Measurements from ENCODE around the gene BPIFB2. TPM values are rescaled to one million over a fixed set of nuclear protein-coding genes. Genes with fewer than 3 reads are reported as not detected.
A peak's percentile ranks its signal among the peaks of the same experiment; 100 is the strongest.

BPIFB2 gene
- total and polyA plus RNA-seq, 2 donors from 2014 or later, result not detected

DNA sequence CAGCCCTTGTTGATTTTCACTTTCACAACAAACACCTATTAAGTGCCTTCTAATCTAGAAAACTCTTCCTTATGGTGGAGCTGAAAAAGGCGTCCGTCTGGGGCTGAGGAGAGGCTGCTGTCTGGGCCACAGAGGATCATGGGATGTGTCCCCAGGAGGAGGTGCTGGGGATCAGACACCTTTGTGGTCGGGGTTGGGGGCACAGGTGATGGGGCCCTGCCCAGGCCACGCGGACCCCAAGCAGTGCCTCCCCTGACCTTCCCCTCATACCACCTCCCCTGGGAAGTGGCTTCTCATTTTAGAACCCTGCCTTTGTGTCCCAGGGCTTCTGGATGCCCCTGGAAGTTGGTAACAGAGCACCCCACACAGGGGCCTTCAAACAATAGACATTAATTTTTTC lies 44.3 kb upstream of the BPIFB2 start:
- H3K36me3 ChIP-seq (ENCODE audit: control insufficient read depth in 2 of 3, insufficient read depth in 3 of 3, low read length in 3 of 3), result no peaks in the 10 kb centered on the region
- H3K4me3 ChIP-seq (ENCODE audit: low read length in 3 of 3), result no peak overlapping the region
- FAIRE-seq (no peak), DNase-seq (peak in 1 of 5 donors; percentile 42)
- H3K27me3 ChIP-seq (ENCODE audit: control insufficient read depth, insufficient read depth, low read length), result no peaks in the 10 kb centered on the region
- H3K27ac ChIP-seq (ENCODE audit: low read depth in 2 of 2, low read length in 2 of 2), result no peak overlapping the region
- no peak overlapping the region for H3K9ac ChIP-seq (ENCODE audit: low read length in 3 of 3)
- H3K9me3 ChIP-seq (ENCODE audit: control insufficient read depth in 2 of 3, insufficient read depth in 1 of 3, low read length in 3 of 3), result peaks cover 0 to 5% (median 0%) of the 10 kb centered on the region in 3 donors
- H3K4me1 ChIP-seq (ENCODE audit: control insufficient read depth in 2 of 3, insufficient read depth in 2 of 3, low read depth in 1 of 3, low read length in 3 of 3), result no peaks in the 10 kb centered on the region
- intact Hi-C loops (cut with DNase I), result no loop called here
- TF ChIP-seq CTCF (IDR thresholded peaks at IDR 0.05; ENCODE audit: borderline replicate concordance, extremely low read depth, insufficient read depth), result no peak

GRCh38 chr20:32964575-32964974 lies 42.9 kb upstream of the BPIFB2 start:
- TF ChIP-seq CTCF (IDR thresholded peaks at IDR 0.05; ENCODE audit: borderline replicate concordance, extremely low read depth, insufficient read depth), result no peak
- H3K27ac ChIP-seq (ENCODE audit: low read depth in 2 of 2, low read length in 2 of 2), result no peak overlapping the region
- H3K27me3 ChIP-seq (ENCODE audit: control insufficient read depth, insufficient read depth, low read length), result no peaks in the 10 kb centered on the region
- DNase-seq (peak in 1 of 5 donors; percentile 23), FAIRE-seq (no peak)
- H3K4me1 ChIP-seq (ENCODE audit: control insufficient read depth in 2 of 3, insufficient read depth in 2 of 3, low read depth in 1 of 3, low read length in 3 of 3), result no peaks in the 10 kb centered on the region
- intact Hi-C loops (cut with DNase I), result no loop called here
- H3K4me3 ChIP-seq (ENCODE audit: low read length in 3 of 3), result no peak overlapping the region
- no peaks in the 10 kb centered on the region for H3K9me3 ChIP-seq (ENCODE audit: control insufficient read depth in 2 of 3, insufficient read depth in 1 of 3, low read length in 3 of 3)
- no peaks in the 10 kb centered on the region for H3K36me3 ChIP-seq (ENCODE audit: control insufficient read depth in 2 of 3, insufficient read depth in 3 of 3, low read length in 3 of 3)
- H3K9ac ChIP-seq (ENCODE audit: low read length in 3 of 3), result no peak overlapping the region

DNA sequence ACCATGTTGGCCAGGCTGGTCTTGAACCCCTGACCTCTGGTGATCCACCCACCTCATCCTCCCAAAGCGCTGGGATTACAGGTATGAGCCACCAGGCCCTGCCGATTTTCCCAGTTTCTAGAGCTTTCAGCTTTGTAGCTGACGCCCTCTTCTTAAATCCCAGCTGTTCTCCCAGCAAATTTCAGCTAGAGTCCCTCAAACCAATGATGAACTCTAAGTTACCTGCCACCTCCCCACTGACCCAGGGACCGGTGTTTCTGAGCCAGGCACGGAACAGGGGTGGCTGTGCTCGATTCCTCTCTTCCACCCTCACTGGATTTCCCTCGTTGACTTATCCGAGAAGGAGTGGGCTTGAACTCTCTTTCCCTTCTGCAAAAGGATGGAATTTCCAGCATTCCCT lies 42.4 kb upstream of the BPIFB2 start:
- H3K9ac ChIP-seq (ENCODE audit: low read length in 3 of 3), result no peak overlapping the region
- no peaks in the 10 kb centered on the region for H3K36me3 ChIP-seq (ENCODE audit: control insufficient read depth in 2 of 3, insufficient read depth in 3 of 3, low read length in 3 of 3)
- FAIRE-seq (no peak), DNase-seq (peak in 1 of 5 donors; percentile 12)
- no peaks in the 10 kb centered on the region for H3K27me3 ChIP-seq (ENCODE audit: control insufficient read depth, insufficient read depth, low read length)
- H3K4me3 ChIP-seq (ENCODE audit: low read length in 3 of 3), result no peak overlapping the region
- TF ChIP-seq CTCF (IDR thresholded peaks at IDR 0.05; ENCODE audit: borderline replicate concordance, extremely low read depth, insufficient read depth), result no peak
- intact Hi-C loops (cut with DNase I), result no loop called here
- no peak overlapping the region for H3K27ac ChIP-seq (ENCODE audit: low read depth in 2 of 2, low read length in 2 of 2)
- H3K9me3 ChIP-seq (ENCODE audit: control insufficient read depth in 2 of 3, insufficient read depth in 1 of 3, low read length in 3 of 3), result no peaks in the 10 kb centered on the region
- no peaks in the 10 kb centered on the region for H3K4me1 ChIP-seq (ENCODE audit: control insufficient read depth in 2 of 3, insufficient read depth in 2 of 3, low read depth in 1 of 3, low read length in 3 of 3)
